Measurements from ENCODE around the gene NFATC4.

DNA sequence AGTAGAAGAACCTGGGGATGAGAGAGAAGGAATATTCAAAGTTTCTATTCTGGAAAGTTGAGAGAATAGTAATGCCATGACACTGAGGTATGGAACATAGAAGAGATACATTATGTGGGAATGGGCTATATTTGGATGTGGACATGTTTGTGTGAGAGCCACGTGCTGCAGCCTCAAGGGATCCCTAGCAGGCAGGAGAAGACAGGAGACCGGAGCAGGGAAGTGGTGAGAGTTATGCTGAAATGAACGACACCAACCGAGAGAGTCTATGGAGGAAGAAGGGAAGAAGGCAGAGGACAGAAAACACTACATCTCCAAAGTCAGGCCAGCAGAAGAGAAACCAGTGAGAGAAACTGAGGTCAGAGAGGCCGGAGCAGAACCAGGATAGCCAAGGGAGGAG, 18.2 kb upstream of the NFATC4 start:
- TF ChIP-seq, protein P1, sequence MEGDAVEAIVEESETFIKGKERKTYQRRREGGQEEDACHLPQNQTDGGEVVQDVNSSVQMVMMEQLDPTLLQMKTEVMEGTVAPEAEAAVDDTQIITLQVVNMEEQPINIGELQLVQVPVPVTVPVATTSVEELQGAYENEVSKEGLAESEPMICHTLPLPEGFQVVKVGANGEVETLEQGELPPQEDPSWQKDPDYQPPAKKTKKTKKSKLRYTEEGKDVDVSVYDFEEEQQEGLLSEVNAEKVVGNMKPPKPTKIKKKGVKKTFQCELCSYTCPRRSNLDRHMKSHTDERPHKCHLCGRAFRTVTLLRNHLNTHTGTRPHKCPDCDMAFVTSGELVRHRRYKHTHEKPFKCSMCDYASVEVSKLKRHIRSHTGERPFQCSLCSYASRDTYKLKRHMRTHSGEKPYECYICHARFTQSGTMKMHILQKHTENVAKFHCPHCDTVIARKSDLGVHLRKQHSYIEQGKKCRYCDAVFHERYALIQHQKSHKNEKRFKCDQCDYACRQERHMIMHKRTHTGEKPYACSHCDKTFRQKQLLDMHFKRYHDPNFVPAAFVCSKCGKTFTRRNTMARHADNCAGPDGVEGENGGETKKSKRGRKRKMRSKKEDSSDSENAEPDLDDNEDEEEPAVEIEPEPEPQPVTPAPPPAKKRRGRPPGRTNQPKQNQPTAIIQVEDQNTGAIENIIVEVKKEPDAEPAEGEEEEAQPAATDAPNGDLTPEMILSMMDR (IDR thresholded peaks at IDR 0.05 in 8 of 11, conservative IDR thresholded peaks at IDR 0.05 in 3 of 11) = no peak
- no peak for TF ChIP-seq POLR2AphosphoS5 (IDR thresholded peaks at IDR 0.05)

Data from spleen (tissue), 7 donors.